A673 (cell line): ENCODE data around the gene MVB12B.

ENCODE experiments used
- EZH2 ChIP-seq: fragments of 200-600 bp; sonication (generic); IDR thresholded peaks from 2 replicates; pipeline ENCODE4 v1.6.1; 2017; ENCODE audit warnings: borderline replicate concordance, low read depth, mild to moderate bottlenecking, mixed read lengths, antibody characterized with exemption, low read length; ENCODE audit not compliant: poor library complexity, severe bottlenecking
- TF ChIP-seq, protein P1 (sequence below): fragments of 300-800, 200-600 bp; sonication (generic); conservative IDR thresholded peaks from 2 replicates; pipeline ENCODE4 v1.5.1; 2017; ENCODE audit warnings: low read depth, mild to moderate bottlenecking, antibody characterized with exemption, low read length, moderate library complexity, mixed read lengths

- TF ChIP-seq, protein P1, sequence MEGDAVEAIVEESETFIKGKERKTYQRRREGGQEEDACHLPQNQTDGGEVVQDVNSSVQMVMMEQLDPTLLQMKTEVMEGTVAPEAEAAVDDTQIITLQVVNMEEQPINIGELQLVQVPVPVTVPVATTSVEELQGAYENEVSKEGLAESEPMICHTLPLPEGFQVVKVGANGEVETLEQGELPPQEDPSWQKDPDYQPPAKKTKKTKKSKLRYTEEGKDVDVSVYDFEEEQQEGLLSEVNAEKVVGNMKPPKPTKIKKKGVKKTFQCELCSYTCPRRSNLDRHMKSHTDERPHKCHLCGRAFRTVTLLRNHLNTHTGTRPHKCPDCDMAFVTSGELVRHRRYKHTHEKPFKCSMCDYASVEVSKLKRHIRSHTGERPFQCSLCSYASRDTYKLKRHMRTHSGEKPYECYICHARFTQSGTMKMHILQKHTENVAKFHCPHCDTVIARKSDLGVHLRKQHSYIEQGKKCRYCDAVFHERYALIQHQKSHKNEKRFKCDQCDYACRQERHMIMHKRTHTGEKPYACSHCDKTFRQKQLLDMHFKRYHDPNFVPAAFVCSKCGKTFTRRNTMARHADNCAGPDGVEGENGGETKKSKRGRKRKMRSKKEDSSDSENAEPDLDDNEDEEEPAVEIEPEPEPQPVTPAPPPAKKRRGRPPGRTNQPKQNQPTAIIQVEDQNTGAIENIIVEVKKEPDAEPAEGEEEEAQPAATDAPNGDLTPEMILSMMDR, result no peak
- no peak for TF ChIP-seq EZH2
These were observed 189.4 kb downstream of the MVB12B start for GRCh38 chr9:126515873-126516505.
